HG03378 (cell line): ENCODE results near the gene DRD3.

Source experiments
- ATAC-seq: cut with Tn5 transposase; IDR thresholded peaks from one replicate; pipeline ENCODE4 v1.9.1; 2021; ENCODE audit warnings: mild to moderate bottlenecking, moderate library complexity; ENCODE audit not compliant: unreplicated experiment

DRD3 gene

GRCh38 chr3:114186501-114186900 lies 7.6 kb upstream of the DRD3 start:
- no peak for ATAC-seq

- ATAC-seq, result no peak
Observed at GRCh38 chr3:114179575-114179974, 723 bp upstream of the DRD3 start.

- ATAC-seq, result no peak
Observed at GRCh38 chr3:114176890-114177289, 2.0 kb downstream of the DRD3 start.

GRCh38 chr3:114176487-114176886 lies 2.4 kb downstream of the DRD3 start:
- no peak for ATAC-seq

- ATAC-seq, result no peak
Observed at GRCh38 chr3:114175204-114175987, 3.5 kb downstream of the DRD3 start.

GRCh38 chr3:114171677-114172076 lies 7.2 kb downstream of the DRD3 start:
- no peak for ATAC-seq

- ATAC-seq, result no peak
Observed at GRCh38 chr3:114168150-114168549, 10.7 kb downstream of the DRD3 start.

GRCh38 chr3:114157321-114157720 lies 21.5 kb downstream of the DRD3 start:
- no peak for ATAC-seq

- no peak for ATAC-seq
Observed at GRCh38 chr3:114155370-114155821, 23.5 kb downstream of the DRD3 start.

- ATAC-seq, result no peak
Observed at GRCh38 chr3:114154321-114154821, 24.5 kb downstream of the DRD3 start.

GRCh38 chr3:114152519-114153151 lies 26.2 kb downstream of the DRD3 start:
- peak; percentile 93 for ATAC-seq

GRCh38 chr3:114151091-114151490 lies 27.8 kb downstream of the DRD3 start:
- no peak for ATAC-seq

GRCh38 chr3:114147251-114147650 lies 31.6 kb downstream of the DRD3 start:
- ATAC-seq, result no peak

GRCh38 chr3:114144909-114145688 lies 33.8 kb downstream of the DRD3 start:
- ATAC-seq, result no peak

- no peak for ATAC-seq
Observed at GRCh38 chr3:114143817-114144216, 35.0 kb downstream of the DRD3 start.

GRCh38 chr3:114139836-114140235 lies 39.0 kb downstream of the DRD3 start:
- ATAC-seq, result no peak

- ATAC-seq, result no peak
Observed at GRCh38 chr3:114133947-114134346, 44.9 kb downstream of the DRD3 start.

- no peak for ATAC-seq
Observed at GRCh38 chr3:114132500-114132899, 46.4 kb downstream of the DRD3 start.

- no peak for ATAC-seq
Observed at GRCh38 chr3:114128826-114129225, 50.0 kb downstream of the DRD3 start.

- ATAC-seq, result no peak
Observed at GRCh38 chr3:114128231-114128630, 50.6 kb downstream of the DRD3 start.

- no peak for ATAC-seq
Observed at GRCh38 chr3:114127517-114127916, 51.3 kb downstream of the DRD3 start.
